SU-DHL-6 (cell line): ENCODE results near the gene KRT81.

Experiments
- H2AFZ ChIP-seq: fragments of 200-600 bp; sonication (generic); 2 replicates; pipeline ENCODE4 v1.6.1; 2014; ENCODE audit warnings: low read depth, mild to moderate bottlenecking, moderate library complexity, mixed read lengths, antibody characterized with exemption, low read length; ENCODE audit not compliant: severe bottlenecking
- H3F3A ChIP-seq: fragments of 200-600 bp; shearing (Covaris generic); 2 replicates; pipeline ENCODE4 v1.6.0; 2016; ENCODE audit warnings: antibody characterized with exemption, mild to moderate bottlenecking; ENCODE audit not compliant: insufficient read depth
- H3K27ac ChIP-seq: fragments of 200-600 bp; sonication (generic); 2 replicates; pipeline ENCODE4 v1.5.1; 2016; ENCODE audit warnings: low read depth, mild to moderate bottlenecking, low read length, moderate library complexity, mixed read lengths
- H3K27me3 ChIP-seq: fragments of 200-600 bp; sonication (generic), shearing (Covaris generic); 2 replicates; pipeline ENCODE4 v1.6.0; 2014; ENCODE audit warnings: mild to moderate bottlenecking, low read length
- H3K36me3 ChIP-seq: fragments of 200-600 bp; sonication (generic); 2 replicates; pipeline ENCODE4 v1.6.1; 2014; ENCODE audit warnings: mild to moderate bottlenecking, low read length, mixed read lengths
- H3K4me2 ChIP-seq: fragments of 300-600, 200-600 bp; shearing (Covaris generic), sonication (generic); 2 replicates; pipeline ENCODE4 v1.6.0; 2014; ENCODE audit warnings: low read length, low read depth, mild to moderate bottlenecking; ENCODE audit not compliant: poor library complexity, severe bottlenecking
- H3K4me3 ChIP-seq: fragments of 200-600 bp; sonication (generic); 2 replicates; pipeline ENCODE4 v1.5.1; 2014; ENCODE audit warnings: antibody characterized with exemption, low read length, mild to moderate bottlenecking, mixed read lengths; ENCODE audit not compliant: insufficient read depth, poor library complexity, severe bottlenecking
- H3K79me2 ChIP-seq: fragments of 200-600 bp; sonication (generic); 2 replicates; pipeline ENCODE4 v1.6.1; 2014; ENCODE audit warnings: mild to moderate bottlenecking, low read length, moderate library complexity; ENCODE audit not compliant: insufficient read depth
- H3K9ac ChIP-seq: fragments of 200-600 bp; sonication (generic); 2 replicates; pipeline ENCODE4 v1.7.0; 2014; ENCODE audit warnings: mild to moderate bottlenecking, low read length
- H3K9me2 ChIP-seq: fragments of 200-600 bp; sonication (generic); replicated peaks from 2 replicates; pipeline ENCODE4 v1.6.1; 2014; ENCODE audit warnings: low read length; ENCODE audit not compliant: insufficient read depth
- H3K9me3 ChIP-seq: fragments of 200-600 bp; sonication (generic); 2 replicates; pipeline ENCODE4 v1.6.1; 2014; ENCODE audit warnings: low read length, mixed read lengths; ENCODE audit not compliant: insufficient read depth
- H4K20me1 ChIP-seq: fragments of 200-600 bp; sonication (generic); 2 replicates; pipeline ENCODE4 v1.6.1; 2014; ENCODE audit warnings: low read depth, mild to moderate bottlenecking, antibody characterized with exemption, low read length, moderate library complexity, mixed read lengths
- CTCF ChIP-seq: fragments of 200-600 bp; sonication (generic); IDR thresholded peaks from one replicate; pipeline ENCODE4 v1.5.1; 2017; ENCODE audit warnings: antibody characterized with exemption, mild to moderate bottlenecking, low read length, moderate library complexity; ENCODE audit not compliant: insufficient read depth, poor library complexity, severe bottlenecking
- EZH2phosphoT487 ChIP-seq: fragments of 200-600 bp; sonication (generic), shearing (Covaris generic); conservative IDR thresholded peaks from 2 replicates; pipeline ENCODE4 v1.6.1; 2018; ENCODE audit warnings: mild to moderate bottlenecking, antibody characterized with exemption, low read length, moderate library complexity, mixed read lengths

KRT81 gene

GRCh38 chr12:52248541-52249461, 42.5 kb downstream of the KRT81 start:
- Histone ChIP-seq H4K20me1 (no peaks in the 10 kb centered on the region), H3K27me3 (no peaks in the 10 kb centered on the region), H3K9ac (no peak overlapping the region), H2AFZ (no peak overlapping the region), H3K27ac (no peak overlapping the region), H3K79me2 (no peaks in the 10 kb centered on the region), H3K4me2 (no peak overlapping the region), H3K9me3 (no peaks in the 10 kb centered on the region), H3K4me3 (no peak overlapping the region), H3F3A (no peaks in the 10 kb centered on the region), H3K9me2 (no peaks in the 10 kb centered on the region), H3K36me3 (no peaks in the 10 kb centered on the region)
- TF ChIP-seq EZH2phosphoT487, result no peak
- no peak for TF ChIP-seq CTCF

GRCh38 chr12:52247622-52248540, 43.5 kb downstream of the KRT81 start:
- Histone ChIP-seq H3K9me3 (no peaks in the 10 kb centered on the region), H3K36me3 (no peaks in the 10 kb centered on the region), H3K4me2 (no peak overlapping the region), H2AFZ (no peak overlapping the region), H3K27me3 (no peaks in the 10 kb centered on the region), H4K20me1 (no peaks in the 10 kb centered on the region), H3K27ac (no peak overlapping the region), H3K9ac (no peak overlapping the region), H3F3A (no peaks in the 10 kb centered on the region), H3K4me3 (no peak overlapping the region), H3K9me2 (no peaks in the 10 kb centered on the region), H3K79me2 (no peaks in the 10 kb centered on the region)
- TF ChIP-seq EZH2phosphoT487 (no peak), CTCF (no peak)

- Histone ChIP-seq H2AFZ (no peak overlapping the region), H3K27ac (no peak overlapping the region), H4K20me1 (no peaks in the 10 kb centered on the region), H3K79me2 (no peaks in the 10 kb centered on the region), H3K27me3 (no peaks in the 10 kb centered on the region), H3K9me2 (no peaks in the 10 kb centered on the region), H3K36me3 (no peaks in the 10 kb centered on the region), H3F3A (no peaks in the 10 kb centered on the region), H3K4me3 (no peak overlapping the region), H3K9me3 (no peaks in the 10 kb centered on the region), H3K4me2 (no peak overlapping the region), H3K9ac (no peak overlapping the region)
- TF ChIP-seq EZH2phosphoT487 (no peak), CTCF (no peak)
These were observed 44.4 kb downstream of the KRT81 start for GRCh38 chr12:52246720-52247621.
